NCI-H1417 treated with DMSO at 0.1 percent for 48 hours (cell line): ENCODE results near the gene TEX264.

Experiments used
- DNase-seq: peaks from one replicate; lab custom pipeline; 2025; lab: John Stamatoyannopoulos, UW

TEX264 gene

DNA sequence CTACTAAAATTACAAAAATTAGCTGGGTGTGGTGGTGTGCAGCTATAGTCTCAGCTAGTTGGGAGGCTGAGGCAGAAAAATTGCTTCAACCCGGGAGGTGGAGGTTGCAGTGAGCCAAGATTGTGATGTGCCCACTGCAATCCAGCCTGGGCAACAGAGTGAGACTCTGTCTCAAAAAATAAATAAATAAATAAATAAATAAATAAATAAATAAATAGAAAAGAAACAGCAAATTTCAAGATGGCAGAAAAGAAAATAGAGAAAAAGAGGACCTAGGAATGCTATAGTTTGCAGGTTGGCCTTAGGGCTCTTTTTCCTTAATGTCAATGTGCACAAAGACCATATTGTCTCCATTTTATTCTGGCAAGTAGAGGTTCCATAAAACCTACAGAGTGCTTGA is 79.8 kb downstream of the TEX264 start:
- no peak for DNase-seq

GRCh38 chr3:51751287-51751686 is 80.2 kb downstream of the TEX264 start:
- DNase-seq: no peak
